Body of pancreas (tissue), 4 donors: ENCODE measurements around the gene PAX6. TPM values are rescaled to one million over a fixed set of nuclear protein-coding genes. Genes with fewer than 3 reads are reported as not detected.

Experiments
- ATAC-seq: fragments of 150-250 bp; one replicate; pipeline ENCODE4 v1.9.1; 2016
- DNase-seq, 4 donors: peaks; one replicate each; pipeline ENCODE4 v3.0.0-alpha.2; 2019
- H3K27ac ChIP-seq, 4 donors: fragments of 200-600 bp; sonication (generic); 1 replicate in 3 of 4; 2 replicates in 1 of 4; pipeline versions ENCODE4 v1.5.1 to v1.6.1; 2016 to 2019; ENCODE audit warnings: mild to moderate bottlenecking in 1 of 4, mixed read lengths in 1 of 4, moderate library complexity in 1 of 4
- H3K27me3 ChIP-seq, 2 donors: fragments of 200-600 bp; sonication (generic); one replicate each; pipeline ENCODE4 v1.6.0; 2016; ENCODE audit warnings: mild to moderate bottlenecking in 1 of 2
- H3K36me3 ChIP-seq, 2 donors: fragments of 200-600 bp; sonication (generic); replicated peaks in 1 of 2; 2 replicates each; pipeline ENCODE4 v1.5.1; 2016; ENCODE audit warnings: low read depth in 2 of 2; ENCODE audit not compliant: insufficient read depth in 1 of 2
- H3K4me1 ChIP-seq: fragments of 200-600 bp; sonication (generic); one replicate; pipeline ENCODE4 v1.6.0; 2016
- H3K4me3 ChIP-seq, 2 donors: fragments of 200-600 bp; sonication (generic); 1 replicate in 1 of 2; 2 replicates in 1 of 2; pipeline ENCODE4 v1.5.1; 2016 to 2019
- H3K9me3 ChIP-seq, 3 donors: fragments of 200-600 bp; sonication (generic); 1 replicate in 2 of 3; 2 replicates in 1 of 3; pipeline ENCODE4 v1.5.1; 2016
- CTCF ChIP-seq, 7 experiments: fragments of 450-650 bp in 4 of 7; fragments of 200-600 bp in 3 of 7; sonication (generic) in 3 of 7; IDR thresholded peaks; one replicate each; pipeline ENCODE4 v1.5.1; 2016 to 2019; ENCODE audit warnings: antibody characterized with exemption in 7 of 7
- POLR2A ChIP-seq, 3 donors: fragments of 450-650 bp; IDR thresholded peaks; one replicate each; pipeline ENCODE4 v1.6.1; 2016; ENCODE audit warnings: antibody characterized with exemption in 3 of 3, mild to moderate bottlenecking in 2 of 3
- WGBS, 2 donors: methylation state at CpG; one replicate each; pipeline ENCODE4 v1.1.5; 2017; 5-methylcytosine and 5-hydroxymethylcytosine counted together
- intact Hi-C: fragments of 100-400 bp; cut with DNase I; formaldehyde crosslinking; loops from one replicate; pipeline ENCODE4 v1.15.1; 2023
- total RNA-seq, 2 donors: library from RNA; depleted of rRNA; stranded (reverse); fragments of >200 nt; gene quantifications; one replicate each; pipeline ENCODE4 v1.1.0, GENCODE V29; 2016

Gene PAX6
- total RNA-seq, 2 donors from 2014 or later, result 10.2 to 12.5 TPM

- Histone ChIP-seq H3K27ac (no peak overlapping the region), H3K36me3 (no peaks in the 10 kb centered on the region), H3K9me3 (no peaks in the 10 kb centered on the region), H3K27me3 (peaks cover 0 to 74% of the 10 kb centered on the region in 2 donors), H3K4me1 (peaks cover 42% of the 10 kb centered on the region), H3K4me3 (no peak overlapping the region)
- TF ChIP-seq CTCF (IDR thresholded peaks at IDR 0.05) (no peak), POLR2A (IDR thresholded peaks at IDR 0.05) (no peak)
- intact Hi-C loops, result no loop called here
- WGBS, 2 donors, result 6 to 15% methylated on average over 20 of the region's 20 CpGs
- DNase-seq (no peak), ATAC-seq (no peak)
Observed at GRCh38 chr11:31802609-31802989, 8.5 kb downstream of the PAX6 start.

GRCh38 chr11:31802000-31802551, 9.0 kb downstream of the PAX6 start:
- no peak overlapping the region for H3K27ac ChIP-seq
- peaks cover 0 to 70% of the 10 kb centered on the region in 2 donors for H3K27me3 ChIP-seq
- DNase-seq, result no peak
- TF ChIP-seq POLR2A (IDR thresholded peaks at IDR 0.05), result no peak
- TF ChIP-seq CTCF (IDR thresholded peaks at IDR 0.05), result no peak
- intact Hi-C loops, result no loop called here
- H3K4me1 ChIP-seq, result peaks cover 43% of the 10 kb centered on the region
- H3K4me3 ChIP-seq, result no peak overlapping the region
- H3K9me3 ChIP-seq, result no peaks in the 10 kb centered on the region
- H3K36me3 ChIP-seq, result no peaks in the 10 kb centered on the region
- no peak for ATAC-seq
- 8 to 15% methylated on average over 6 of the region's 6 CpGs for WGBS, 2 donors

- Histone ChIP-seq H3K9me3 (no peaks in the 10 kb centered on the region), H3K4me1 (peaks cover 42% of the 10 kb centered on the region), H3K27me3 (peaks cover 0 to 62% of the 10 kb centered on the region in 2 donors), H3K27ac (no peak overlapping the region), H3K4me3 (no peak overlapping the region), H3K36me3 (no peaks in the 10 kb centered on the region)
- WGBS, 2 donors, result 14 to 15% methylated on average over 9 of the region's 9 CpGs
- intact Hi-C loops, result no loop called here
- DNase-seq (no peak), ATAC-seq (no peak)
- no peak for TF ChIP-seq POLR2A (IDR thresholded peaks at IDR 0.05)
- no peak for TF ChIP-seq CTCF (IDR thresholded peaks at IDR 0.05)
Observed at GRCh38 chr11:31801298-31801702, 9.8 kb downstream of the PAX6 start.

- DNase-seq (no peak), ATAC-seq (no peak)
- no peak for TF ChIP-seq CTCF (IDR thresholded peaks at IDR 0.05)
- no peak for TF ChIP-seq POLR2A (IDR thresholded peaks at IDR 0.05)
- H3K4me3 ChIP-seq, result no peak overlapping the region
- intact Hi-C loops, result no loop called here
- H3K36me3 ChIP-seq, result no peaks in the 10 kb centered on the region
- peaks cover 36% of the 10 kb centered on the region for H3K4me1 ChIP-seq
- no peak overlapping the region for H3K27ac ChIP-seq
- no peaks in the 10 kb centered on the region for H3K9me3 ChIP-seq
- H3K27me3 ChIP-seq, result peaks cover 0 to 56% of the 10 kb centered on the region in 2 donors
- 9 to 11% methylated on average over 23 of the region's 23 CpGs for WGBS, 2 donors
Observed at GRCh38 chr11:31800398-31801265, 10.5 kb downstream of the PAX6 start.
